GM19452 (cell line): Measurements from ENCODE around the gene SYTL1.
"Not testable (repeated sequence)": the region's sequence is repeated elsewhere in the genome, so short reads cannot be mapped to it uniquely, and the experiment has no call there.

ENCODE experiments used
- ATAC-seq: cut with Tn5 transposase; IDR thresholded peaks from one replicate; pipeline ENCODE4 v1.9.1; 2021; ENCODE audit not compliant: unreplicated experiment

The SYTL1 gene

GRCh38 chr1:27383039-27383605 is 41.3 kb downstream of the SYTL1 start, which contains the start of gene CD164L2:
CD164L2 (minus strand) TSS chr1:27383333; CDS start chr1:27383239, 94 bp downstream.
- no peak for ATAC-seq

DNA sequence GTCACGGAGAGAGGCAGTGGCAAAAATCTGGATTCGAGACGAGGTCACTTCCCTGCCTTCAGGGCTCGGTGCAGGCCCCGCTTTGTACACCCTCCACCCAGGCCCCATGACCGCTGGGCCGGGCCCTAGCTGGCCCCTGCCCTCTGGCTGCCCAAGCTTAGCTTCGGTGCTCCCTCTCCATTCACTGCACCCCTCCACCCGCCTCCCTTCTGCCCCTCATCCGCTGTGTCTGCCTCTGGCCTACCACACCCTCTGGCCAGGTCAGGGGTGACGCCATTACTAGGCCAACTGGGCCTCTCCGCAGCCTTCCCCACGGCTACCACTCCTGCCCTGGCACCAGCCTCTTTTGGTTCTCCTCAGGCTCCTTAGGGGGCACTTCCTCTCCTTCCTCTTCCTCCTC is 41.8 kb downstream of the SYTL1 start:
- ATAC-seq, result no peak

- not testable (repeated sequence) for ATAC-seq
Observed at GRCh38 chr1:27384797-27385196, 43.0 kb downstream of the SYTL1 start.

- ATAC-seq, result no peak
Observed at GRCh38 chr1:27388337-27389005, 46.6 kb downstream of the SYTL1 start.

DNA sequence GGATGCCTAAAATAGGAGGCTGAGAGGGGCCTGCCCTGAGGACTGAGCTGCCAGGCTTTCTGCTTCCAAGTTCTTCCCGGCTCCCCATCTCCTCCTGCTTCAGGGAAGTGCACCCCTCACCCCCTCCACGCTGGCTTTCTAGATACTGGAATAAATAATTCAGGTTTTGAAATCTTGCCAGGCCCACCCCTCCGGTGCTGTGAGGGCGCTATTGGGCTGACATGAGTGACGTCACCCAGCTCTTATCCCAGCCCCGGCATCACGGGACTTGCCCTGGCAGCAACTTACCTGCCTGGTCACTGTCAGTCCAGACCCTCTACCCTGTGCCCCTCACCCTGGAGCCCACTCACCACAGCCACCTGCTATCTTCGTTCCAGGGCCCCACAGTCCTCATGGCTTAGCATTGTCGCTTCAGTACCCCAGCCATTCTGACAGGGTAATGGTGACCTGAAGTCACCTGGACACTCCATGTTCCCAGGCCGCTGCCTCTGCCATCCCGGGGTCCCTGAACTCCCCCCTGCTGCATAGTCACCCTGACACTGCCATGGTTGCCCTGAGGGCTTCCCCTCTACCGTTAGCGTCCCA is 49.8 kb downstream of the SYTL1 start:
- ATAC-seq, result no peak

- ATAC-seq, result peak; percentile 70
Observed at GRCh38 chr1:27392096-27392777, 50.4 kb downstream of the SYTL1 start, which contains the start of gene GPR3. GPR3 (plus strand) TSS chr1:27392622; CDS start chr1:27393799, 1,177 bp downstream.

DNA sequence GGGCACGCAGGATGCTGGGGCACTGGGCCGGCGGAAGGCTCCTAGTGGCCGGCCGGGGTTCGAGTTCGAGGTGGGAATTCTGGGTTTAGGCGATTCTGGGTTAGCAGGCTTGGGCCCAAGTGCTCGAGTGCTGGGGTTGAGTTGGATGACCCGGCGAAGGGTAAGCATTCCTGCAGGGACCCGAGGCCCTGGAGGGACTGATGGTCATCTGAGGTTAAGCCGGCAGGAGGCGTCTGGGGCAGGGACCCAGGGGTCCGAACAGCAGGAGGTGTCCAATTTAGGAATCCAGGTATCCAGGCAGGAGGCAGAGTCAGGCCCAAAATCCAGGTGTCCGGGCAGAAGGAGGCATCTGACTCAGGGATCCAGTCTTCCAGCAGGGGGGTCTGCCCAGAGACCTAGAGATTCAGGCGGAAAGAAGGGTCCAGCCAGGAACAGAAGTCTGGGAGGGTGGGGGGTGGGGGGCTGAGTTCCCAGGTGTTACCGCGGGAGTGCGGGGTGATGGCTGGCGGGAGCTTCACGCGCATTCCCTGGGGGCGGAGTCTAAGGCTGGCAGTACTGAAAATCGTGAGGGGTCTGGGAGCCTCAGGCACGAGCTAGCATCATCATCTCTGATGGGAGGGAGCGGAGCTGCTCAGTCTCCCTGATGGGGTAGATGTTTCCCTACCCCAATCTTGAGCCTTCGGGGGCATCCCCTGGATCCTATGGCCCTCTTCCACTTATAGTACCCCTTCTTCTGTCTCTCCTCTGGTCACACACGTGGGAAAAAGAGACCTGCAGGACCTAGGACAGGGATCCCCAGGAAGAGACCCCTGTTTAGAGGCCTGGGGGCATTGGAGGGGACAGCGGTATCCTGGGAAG is 51.2 kb downstream of the SYTL1 start:
- no peak for ATAC-seq

GRCh38 chr1:27393641-27394281 is 51.9 kb downstream of the SYTL1 start:
- no peak for ATAC-seq

GRCh38 chr1:27394282-27394658 is 52.4 kb downstream of the SYTL1 start:
- no peak for ATAC-seq

DNA sequence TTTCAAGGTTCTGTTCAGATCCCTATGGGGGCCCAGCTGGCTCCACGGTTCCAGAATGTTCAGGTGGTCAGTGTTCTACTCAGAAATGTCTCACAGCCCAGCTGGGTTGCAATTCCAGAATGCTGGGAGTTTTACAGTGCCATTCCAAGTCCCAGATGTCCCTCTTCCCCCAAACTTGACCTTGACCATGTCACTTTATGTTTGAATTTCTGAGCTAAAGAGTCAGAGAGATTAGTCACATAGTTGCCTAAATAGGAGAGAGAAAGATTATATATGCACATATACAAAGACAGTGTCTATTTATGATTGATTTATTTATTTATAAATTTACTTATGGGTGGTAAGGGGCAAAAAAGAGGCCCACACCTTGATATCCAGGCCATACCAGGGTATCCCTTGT is 53.1 kb downstream of the SYTL1 start:
- ATAC-seq, result no peak

DNA sequence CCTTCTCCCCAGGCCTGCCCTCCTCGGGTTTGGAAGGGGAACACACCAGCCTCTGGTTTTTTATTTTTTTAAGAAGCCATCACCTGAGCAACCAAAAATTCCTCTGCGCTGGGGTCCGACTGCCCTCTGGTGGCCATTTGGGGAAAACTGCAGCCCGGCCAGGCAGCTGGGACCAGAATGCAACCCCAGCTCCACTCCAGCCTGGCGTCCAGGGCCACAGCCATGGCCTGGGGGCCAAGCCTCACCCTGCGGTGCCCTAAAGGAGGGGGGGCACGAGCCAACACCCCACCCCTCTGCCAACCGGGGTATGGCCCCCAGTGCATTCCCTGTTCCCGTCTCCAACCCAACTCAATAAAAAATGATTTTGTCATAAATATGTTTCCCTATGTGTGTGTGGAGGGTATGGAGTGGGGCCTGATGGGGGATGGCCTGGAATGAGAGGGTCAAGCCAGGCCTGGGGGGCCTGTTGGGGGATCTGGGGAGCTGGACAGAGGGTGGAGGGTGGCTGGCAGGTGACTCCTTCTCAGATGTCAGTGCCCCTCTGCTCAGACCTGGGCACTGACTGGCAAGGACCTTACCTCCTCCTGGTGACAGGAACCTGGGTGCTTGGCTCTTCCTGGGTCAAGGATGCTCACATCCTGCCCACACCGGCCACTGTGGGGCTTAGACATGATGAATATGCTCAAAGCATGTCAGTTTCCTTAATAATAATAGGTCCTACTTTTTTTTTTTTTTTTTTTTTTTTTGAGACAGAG is 53.8 kb downstream of the SYTL1 start:
- no peak for ATAC-seq

DNA sequence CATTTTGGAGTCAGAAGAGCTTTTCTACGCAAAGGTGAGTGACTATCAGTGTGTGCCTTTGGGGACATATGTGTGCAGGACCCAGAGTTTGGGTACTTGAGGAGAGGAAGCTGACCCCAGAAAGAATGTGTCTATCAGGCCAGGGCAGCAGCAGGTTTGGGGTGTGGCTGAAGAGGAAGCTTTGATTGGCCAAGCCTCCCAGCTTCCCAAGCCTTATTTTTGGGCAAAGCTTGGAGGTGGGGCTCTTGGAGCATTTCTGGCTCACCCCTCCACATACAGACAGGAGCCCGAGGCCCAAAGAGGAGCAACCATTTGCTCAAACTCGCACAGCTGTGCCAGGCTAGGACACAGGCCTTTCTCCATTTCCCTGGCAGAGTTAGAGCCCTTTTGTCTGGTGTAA is 55.3 kb downstream of the SYTL1 start:
- no peak for ATAC-seq

- no peak for ATAC-seq
Observed at GRCh38 chr1:27397749-27398148, 55.9 kb downstream of the SYTL1 start.

DNA sequence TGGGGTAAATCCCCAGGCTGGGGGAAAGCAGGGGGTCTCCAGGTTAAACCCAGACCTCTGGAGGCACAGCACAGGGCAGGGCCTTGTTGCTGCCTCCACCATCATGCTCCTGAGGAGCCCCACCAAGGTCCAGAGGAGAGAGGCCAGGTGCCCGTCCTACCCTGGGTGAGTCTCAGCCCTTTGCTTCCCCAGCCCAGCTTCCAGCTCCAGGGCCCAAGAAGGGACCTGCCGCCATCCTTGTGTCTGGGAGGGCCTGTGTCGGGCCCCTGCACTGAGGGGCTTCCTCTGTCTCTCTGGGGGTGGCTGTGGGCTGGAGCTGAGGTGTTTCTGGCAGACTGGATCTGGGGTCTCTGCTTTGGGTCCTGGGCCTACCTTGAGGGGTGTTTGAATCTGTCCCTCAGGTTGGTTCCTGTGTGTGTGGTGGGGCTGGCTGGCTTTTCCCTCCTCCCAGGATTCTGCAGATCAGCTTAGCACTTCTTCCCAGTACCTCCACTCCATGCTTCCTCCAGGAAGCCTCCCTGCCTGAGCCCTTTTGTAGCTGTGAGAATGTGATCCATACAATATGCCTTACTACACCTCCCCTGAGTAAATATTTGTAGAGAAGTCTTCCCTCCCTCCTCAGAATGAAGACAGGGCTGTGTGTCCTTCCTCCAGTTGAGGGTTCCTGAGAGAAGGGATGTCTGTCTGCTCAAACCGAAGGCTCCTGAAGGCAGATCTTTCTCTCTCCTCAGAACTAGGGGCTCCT is 56.8 kb downstream of the SYTL1 start:
- no peak for ATAC-seq

DNA sequence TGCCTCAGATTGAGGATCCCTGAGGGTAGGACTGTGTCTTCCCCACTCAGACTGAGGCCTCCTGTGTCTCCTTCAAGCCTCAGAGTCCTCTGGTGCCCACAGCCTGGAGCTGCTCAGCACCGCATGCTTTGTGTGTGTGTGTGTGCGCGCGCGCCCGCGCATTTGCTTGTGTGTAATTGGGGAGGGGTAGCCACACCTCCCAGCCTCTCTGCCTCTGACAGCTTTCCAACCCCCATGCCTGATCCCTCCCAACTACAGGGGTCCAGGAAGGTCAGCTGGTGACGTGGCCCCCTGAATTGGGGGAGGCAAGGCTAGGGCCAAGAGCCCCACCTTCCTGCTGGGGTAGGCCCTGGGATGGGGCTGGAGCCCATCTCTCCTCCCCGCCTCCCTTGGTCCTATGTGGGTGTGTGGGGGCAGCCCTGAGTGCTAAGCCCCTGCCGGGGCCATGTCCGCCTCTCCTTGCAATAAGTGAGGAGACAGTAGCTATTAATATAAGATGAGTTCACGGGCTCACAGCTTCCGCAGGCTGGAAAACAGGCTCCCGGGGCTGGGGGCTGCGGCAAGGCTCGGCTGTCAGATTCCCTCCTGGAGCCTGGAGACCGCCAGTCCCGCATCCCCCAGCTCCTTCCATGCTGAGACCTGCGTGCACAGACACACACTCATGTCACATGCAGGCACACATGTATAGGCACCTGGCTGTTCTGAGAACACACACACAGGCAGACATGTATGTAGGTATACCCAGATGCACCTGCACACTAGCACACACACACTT is 57.6 kb downstream of the SYTL1 start:
- no peak for ATAC-seq

DNA sequence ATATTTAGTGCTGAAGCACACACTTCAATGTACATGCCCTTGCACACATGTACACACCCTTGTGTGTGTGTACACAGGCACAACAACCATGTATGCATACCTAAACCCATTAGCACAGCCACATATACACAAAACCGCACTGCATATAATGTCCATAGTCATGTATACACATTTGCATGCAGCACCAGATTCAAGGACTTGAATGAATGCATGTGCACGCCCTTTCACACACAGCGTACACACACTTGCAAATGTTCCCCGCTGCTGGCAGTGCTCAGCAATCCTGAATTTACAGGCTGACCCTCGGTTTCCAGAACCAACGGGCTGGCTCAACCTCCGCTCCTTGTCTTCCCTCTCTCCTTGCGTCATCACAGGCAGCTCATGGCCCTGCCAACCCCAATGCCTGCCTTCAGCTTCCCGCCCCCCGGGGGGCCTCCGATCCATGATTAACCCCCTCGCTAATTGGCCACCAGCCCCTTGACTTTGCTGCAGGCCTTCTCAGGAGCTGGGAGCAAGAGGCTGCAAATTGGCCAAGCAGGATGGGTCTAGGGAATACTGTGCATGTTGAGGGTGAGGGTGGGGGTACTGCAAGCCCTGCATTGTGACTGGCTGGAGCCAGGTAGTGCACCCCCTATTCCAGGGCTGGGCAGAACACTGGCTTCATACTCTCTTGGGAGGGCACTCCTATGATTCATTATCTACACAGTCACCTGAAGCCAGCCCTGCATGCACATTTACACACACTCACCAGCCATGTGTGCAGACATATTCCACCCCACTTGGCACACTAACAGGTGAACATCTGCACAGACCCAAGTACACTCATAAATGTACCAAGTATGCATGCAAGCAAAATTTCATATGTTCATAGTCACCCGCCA is 58.5 kb downstream of the SYTL1 start:
- ATAC-seq, result no peak

- ATAC-seq, result no peak
Observed at GRCh38 chr1:27400963-27401341, 59.1 kb downstream of the SYTL1 start.
